Anterior cingulate cortex (tissue), 58 donors: ENCODE measurements around the gene ADRM1.

Source experiments
- DNase-seq, 58 donors: peaks; one replicate each; lab custom pipeline; 2025; lab: John Stamatoyannopoulos, UW

ADRM1 gene

GRCh38 chr20:62277253-62277652, 25.5 kb upstream of the ADRM1 start:
- DNase-seq, result no peak

- DNase-seq, result no peak
Observed at GRCh38 chr20:62280303-62280702, 22.5 kb upstream of the ADRM1 start.

- no peak for DNase-seq
Observed at GRCh38 chr20:62281161-62281933, 21.4 kb upstream of the ADRM1 start.

GRCh38 chr20:62282103-62282502, 20.7 kb upstream of the ADRM1 start:
- no peak for DNase-seq

- no peak for DNase-seq
Observed at GRCh38 chr20:62282877-62283503, 19.8 kb upstream of the ADRM1 start.

GRCh38 chr20:62284448-62284847, 18.3 kb upstream of the ADRM1 start:
- no peak for DNase-seq

- no peak for DNase-seq
Observed at GRCh38 chr20:62285151-62285550, 17.6 kb upstream of the ADRM1 start.

GRCh38 chr20:62285722-62286121, 17.1 kb upstream of the ADRM1 start:
- no peak for DNase-seq

- no peak for DNase-seq
Observed at GRCh38 chr20:62286493-62287064, 16.2 kb upstream of the ADRM1 start.

GRCh38 chr20:62287129-62287528, 15.7 kb upstream of the ADRM1 start:
- DNase-seq, result no peak

- no peak for DNase-seq
Observed at GRCh38 chr20:62287759-62288534, 14.8 kb upstream of the ADRM1 start.

- DNase-seq, result no peak
Observed at GRCh38 chr20:62288535-62289105, 14.2 kb upstream of the ADRM1 start.

GRCh38 chr20:62289131-62289530, 13.7 kb upstream of the ADRM1 start:
- DNase-seq, result no peak

GRCh38 chr20:62289898-62290297, 12.9 kb upstream of the ADRM1 start:
- no peak for DNase-seq

GRCh38 chr20:62291251-62292066, 11.3 kb upstream of the ADRM1 start:
- DNase-seq, result no peak

- DNase-seq, result no peak
Observed at GRCh38 chr20:62292108-62292507, 10.7 kb upstream of the ADRM1 start.

GRCh38 chr20:62293111-62293784, 9.5 kb upstream of the ADRM1 start:
- no peak for DNase-seq

- DNase-seq, result no peak
Observed at GRCh38 chr20:62293946-62294345, 8.9 kb upstream of the ADRM1 start.

- no peak for DNase-seq
Observed at GRCh38 chr20:62294516-62294915, 8.3 kb upstream of the ADRM1 start.
